ENCODE measurements around the gene ZSWIM1.
A peak's percentile ranks its signal among the peaks of the same experiment; 100 is the strongest.

ZSWIM1 gene

GRCh38 chr20:45933266-45934045 lies 52.4 kb downstream of the ZSWIM1 start:
- Mint-ChIP-seq H3K27me3 (ENCODE audit: low read depth, poor library complexity) (no peaks in the 10 kb centered on the region), H3K36me3 (ENCODE audit: low read depth) (peaks cover 18% of the 10 kb centered on the region), H3K9me3 (no peaks in the 10 kb centered on the region), H3K4me3 (peak overlapping the region; percentile 97), H3K27ac (peak overlapping the region; percentile 100), H3K4me1 (peaks cover 32% of the 10 kb centered on the region)
- TF ChIP-seq, protein P1, sequence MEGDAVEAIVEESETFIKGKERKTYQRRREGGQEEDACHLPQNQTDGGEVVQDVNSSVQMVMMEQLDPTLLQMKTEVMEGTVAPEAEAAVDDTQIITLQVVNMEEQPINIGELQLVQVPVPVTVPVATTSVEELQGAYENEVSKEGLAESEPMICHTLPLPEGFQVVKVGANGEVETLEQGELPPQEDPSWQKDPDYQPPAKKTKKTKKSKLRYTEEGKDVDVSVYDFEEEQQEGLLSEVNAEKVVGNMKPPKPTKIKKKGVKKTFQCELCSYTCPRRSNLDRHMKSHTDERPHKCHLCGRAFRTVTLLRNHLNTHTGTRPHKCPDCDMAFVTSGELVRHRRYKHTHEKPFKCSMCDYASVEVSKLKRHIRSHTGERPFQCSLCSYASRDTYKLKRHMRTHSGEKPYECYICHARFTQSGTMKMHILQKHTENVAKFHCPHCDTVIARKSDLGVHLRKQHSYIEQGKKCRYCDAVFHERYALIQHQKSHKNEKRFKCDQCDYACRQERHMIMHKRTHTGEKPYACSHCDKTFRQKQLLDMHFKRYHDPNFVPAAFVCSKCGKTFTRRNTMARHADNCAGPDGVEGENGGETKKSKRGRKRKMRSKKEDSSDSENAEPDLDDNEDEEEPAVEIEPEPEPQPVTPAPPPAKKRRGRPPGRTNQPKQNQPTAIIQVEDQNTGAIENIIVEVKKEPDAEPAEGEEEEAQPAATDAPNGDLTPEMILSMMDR (IDR thresholded peaks at IDR 0.05), result no peak
- DNase-seq, result peak; percentile 64

DNA sequence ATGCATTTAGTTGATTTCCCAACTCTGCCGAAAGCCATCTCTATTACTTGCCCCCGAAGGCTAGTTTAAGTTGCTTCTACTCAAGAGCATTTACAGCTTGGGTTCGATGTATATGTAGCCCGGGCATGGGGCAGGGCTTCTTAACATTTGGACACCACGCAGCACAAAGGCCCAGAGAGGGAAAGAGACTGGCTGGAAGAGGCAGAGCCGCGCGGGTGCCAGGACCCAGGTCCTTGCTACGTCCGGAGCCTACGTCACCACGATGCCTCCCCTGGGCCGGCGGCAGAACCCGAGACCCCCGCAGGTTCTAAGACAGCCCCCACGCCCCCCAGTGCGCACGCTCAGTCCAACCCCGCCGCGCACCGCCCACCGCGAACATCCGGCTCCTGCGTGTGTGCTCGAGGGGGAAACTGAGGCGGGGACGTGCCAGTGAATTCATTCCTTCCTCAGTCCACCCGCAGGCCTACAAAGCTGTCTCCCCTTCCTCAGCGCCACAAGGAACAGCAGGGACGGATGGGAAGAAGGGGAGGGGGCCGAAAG lies 53.1 kb downstream of the ZSWIM1 start:
- peak; percentile 74 for DNase-seq
- Mint-ChIP-seq H3K27ac (peak overlapping the region; percentile 100), H3K27me3 (ENCODE audit: low read depth, poor library complexity) (no peaks in the 10 kb centered on the region), H3K4me1 (peaks cover 32% of the 10 kb centered on the region), H3K36me3 (ENCODE audit: low read depth) (peaks cover 22% of the 10 kb centered on the region), H3K4me3 (peak overlapping the region; percentile 97), H3K9me3 (no peaks in the 10 kb centered on the region)
- TF ChIP-seq, protein P1 (IDR thresholded peaks at IDR 0.05), result no peak
